Urinary bladder (tissue), 4 donors: ENCODE data around the gene PDLIM1. TPM values are rescaled to one million over a fixed set of nuclear protein-coding genes. Genes with fewer than 3 reads are reported as not detected.
A peak's percentile ranks its signal among the peaks of the same experiment; 100 is the strongest.

ENCODE experiments used
- DNase-seq: peaks from one replicate; pipeline ENCODE4 v3.0.0-alpha.2; 2015; ENCODE audit errors: extremely low spot score
- H3K27ac ChIP-seq: one replicate; pipeline ENCODE4 v1.5.1; 2013; ENCODE audit warnings: low read depth, mild to moderate bottlenecking, moderate library complexity
- H3K36me3 ChIP-seq: one replicate; pipeline ENCODE4 v1.6.1; 2013; ENCODE audit warnings: mild to moderate bottlenecking, moderate library complexity; ENCODE audit not compliant: insufficient read depth
- H3K4me1 ChIP-seq: one replicate; pipeline ENCODE4 v1.6.1; 2013; ENCODE audit warnings: mild to moderate bottlenecking, moderate library complexity; ENCODE audit not compliant: insufficient read depth
- H3K4me3 ChIP-seq: one replicate; pipeline ENCODE4 v1.5.1; 2013; ENCODE audit warnings: low read depth, low read length
- WGBS: extraction: QIAGEN DNeasy Blood & Tissue Kit; methylation state at CpG from one replicate; pipeline ENCODE4 v1.1.7; 2013; 5-methylcytosine and 5-hydroxymethylcytosine counted together
- polyA plus RNA-seq: library from polyadenylated mRNA; stranded (reverse); fragments of 200-250 nt; gene quantifications from one replicate; pipeline ENCODE4 v1.2.3, GENCODE V29; 2013
- total RNA-seq: library from RNA; depleted of rRNA; stranded (reverse); fragments of >200 nt; gene quantifications from one replicate; pipeline ENCODE4 v1.2.3, GENCODE V29; 2014
- donor health status: healthy with polysubstance abuse.
- donor health status: healthy.

The PDLIM1 gene
- total and polyA plus RNA-seq, 2 donors: 24.4 to 217 TPM

DNA sequence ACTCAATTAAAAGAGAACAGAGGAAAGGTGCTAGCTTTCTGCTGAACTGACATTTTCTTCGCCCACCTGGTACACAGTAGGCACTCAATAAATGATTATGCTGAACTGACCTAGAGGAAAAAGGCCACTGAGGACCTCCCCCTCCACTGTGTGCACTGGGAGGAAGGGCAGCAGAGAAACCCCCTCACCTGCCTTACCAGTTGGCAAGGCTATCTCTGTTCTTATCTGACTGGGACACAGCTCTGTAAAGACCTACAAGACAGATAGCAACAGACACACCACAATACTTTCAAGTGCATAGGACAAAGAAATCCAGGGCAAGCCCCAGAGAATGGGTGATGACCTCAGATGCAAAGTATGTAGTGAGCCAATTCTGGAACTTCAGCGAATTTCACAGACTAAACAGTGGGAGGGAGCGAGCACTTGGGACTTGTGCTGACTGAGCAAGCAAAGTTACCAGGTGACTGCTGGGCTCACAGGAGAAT lies 30.4 kb downstream of the PDLIM1 start:
- WGBS: 53% methylated on average over 3 of the region's 3 CpGs
- Histone ChIP-seq H3K4me1 (no peaks in the 10 kb centered on the region), H3K4me3 (no peak overlapping the region), H3K27ac (no peak overlapping the region), H3K36me3 (peaks cover 2% of the 10 kb centered on the region)
- no peak for DNase-seq

GRCh38 chr10:95257849-95258248 lies 33.0 kb downstream of the PDLIM1 start:
- no peak overlapping the region for H3K4me3 ChIP-seq
- no peaks in the 10 kb centered on the region for H3K4me1 ChIP-seq
- no peak overlapping the region for H3K27ac ChIP-seq
- no peak for DNase-seq
- 94% methylated on average over 7 of the region's 7 CpGs for WGBS
- H3K36me3 ChIP-seq: peaks cover 2% of the 10 kb centered on the region

DNA sequence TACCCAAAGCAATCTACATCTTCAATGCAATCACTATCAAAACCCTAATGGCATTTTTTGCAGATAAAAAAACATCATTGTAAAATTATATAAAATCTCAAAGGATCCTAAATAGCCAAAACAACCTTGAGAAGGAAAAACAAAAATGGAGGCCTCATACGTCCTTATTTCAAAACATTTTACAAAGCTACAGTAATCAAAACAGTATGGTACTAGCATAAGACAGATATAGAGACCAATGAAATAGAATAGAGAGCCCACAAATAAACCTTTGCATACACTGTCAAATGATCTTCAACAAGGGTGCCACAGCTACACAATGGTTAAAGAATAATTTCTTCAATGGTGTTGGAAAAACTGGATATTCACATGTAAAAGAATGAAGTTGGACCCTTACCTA lies 34.5 kb downstream of the PDLIM1 start:
- no peak overlapping the region for H3K27ac ChIP-seq
- no peak for DNase-seq
- H3K4me3 ChIP-seq: no peak overlapping the region
- WGBS: 94% methylated on average over 1 of the region's 1 CpG
- H3K36me3 ChIP-seq: peaks cover 2% of the 10 kb centered on the region
- no peaks in the 10 kb centered on the region for H3K4me1 ChIP-seq

GRCh38 chr10:95254629-95255028 lies 36.2 kb downstream of the PDLIM1 start:
- WGBS: 80% methylated on average over 3 of the region's 3 CpGs
- Histone ChIP-seq H3K36me3 (peaks cover 2% of the 10 kb centered on the region), H3K27ac (no peak overlapping the region), H3K4me1 (no peaks in the 10 kb centered on the region), H3K4me3 (no peak overlapping the region)
- no peak for DNase-seq

DNA sequence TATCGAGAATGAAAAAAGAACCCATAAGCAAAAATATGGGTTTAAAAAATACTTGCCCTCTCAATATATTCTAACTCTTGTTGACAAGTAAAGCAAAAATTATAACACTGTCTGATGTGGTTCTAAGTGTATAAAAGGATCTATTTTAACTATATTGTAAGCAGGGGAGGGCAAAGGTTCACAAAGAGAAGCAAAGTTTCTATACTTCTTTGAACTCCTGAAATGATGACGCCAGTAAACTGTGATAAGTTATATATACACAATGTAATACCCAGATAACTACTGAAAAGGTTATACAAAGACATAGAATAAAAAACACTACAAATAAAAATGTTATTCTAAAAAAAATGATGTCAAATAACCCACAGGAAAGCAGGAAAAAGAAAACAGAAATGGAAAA lies 37.1 kb downstream of the PDLIM1 start:
- Histone ChIP-seq H3K4me1 (no peaks in the 10 kb centered on the region), H3K27ac (no peak overlapping the region), H3K36me3 (peaks cover 2% of the 10 kb centered on the region), H3K4me3 (no peak overlapping the region)
- no peak for DNase-seq
- 88% methylated on average over 2 of the region's 2 CpGs for WGBS

DNA sequence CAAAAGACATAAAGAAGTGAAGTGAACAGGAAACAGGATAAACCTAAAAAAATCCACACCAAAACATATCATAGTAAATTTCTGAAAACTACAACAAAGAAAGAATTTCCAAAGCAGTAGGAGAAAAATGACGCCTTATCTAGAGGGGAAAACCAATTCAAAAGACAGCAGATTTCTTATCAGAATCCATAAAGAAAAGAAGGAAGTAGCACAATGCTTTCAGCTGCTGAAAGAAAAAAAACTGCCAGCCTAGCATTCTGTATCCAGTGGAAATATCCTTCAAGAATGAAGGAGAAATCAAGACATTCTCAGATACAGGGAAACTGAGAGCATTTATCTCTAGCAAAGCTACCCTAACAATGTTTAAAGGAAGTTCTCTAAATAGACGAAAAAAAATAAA lies 37.8 kb downstream of the PDLIM1 start:
- WGBS: 76% methylated on average over 2 of the region's 2 CpGs
- Histone ChIP-seq H3K4me1 (no peaks in the 10 kb centered on the region), H3K27ac (no peak overlapping the region), H3K36me3 (peaks cover 2% of the 10 kb centered on the region), H3K4me3 (no peak overlapping the region)
- no peak for DNase-seq

GRCh38 chr10:95250856-95251255 lies 39.9 kb downstream of the PDLIM1 start:
- no peak for DNase-seq
- H3K4me3 ChIP-seq: no peak overlapping the region
- no peaks in the 10 kb centered on the region for H3K36me3 ChIP-seq
- H3K4me1 ChIP-seq: peaks cover 1% of the 10 kb centered on the region
- WGBS: 83% methylated on average over 4 of the region's 4 CpGs
- no peak overlapping the region for H3K27ac ChIP-seq

GRCh38 chr10:95249467-95249866 lies 41.3 kb downstream of the PDLIM1 start:
- Histone ChIP-seq H3K4me1 (peaks cover 1% of the 10 kb centered on the region), H3K27ac (no peak overlapping the region), H3K4me3 (no peak overlapping the region), H3K36me3 (no peaks in the 10 kb centered on the region)
- DNase-seq: no peak
- WGBS: 84% methylated on average over 3 of the region's 3 CpGs

DNA sequence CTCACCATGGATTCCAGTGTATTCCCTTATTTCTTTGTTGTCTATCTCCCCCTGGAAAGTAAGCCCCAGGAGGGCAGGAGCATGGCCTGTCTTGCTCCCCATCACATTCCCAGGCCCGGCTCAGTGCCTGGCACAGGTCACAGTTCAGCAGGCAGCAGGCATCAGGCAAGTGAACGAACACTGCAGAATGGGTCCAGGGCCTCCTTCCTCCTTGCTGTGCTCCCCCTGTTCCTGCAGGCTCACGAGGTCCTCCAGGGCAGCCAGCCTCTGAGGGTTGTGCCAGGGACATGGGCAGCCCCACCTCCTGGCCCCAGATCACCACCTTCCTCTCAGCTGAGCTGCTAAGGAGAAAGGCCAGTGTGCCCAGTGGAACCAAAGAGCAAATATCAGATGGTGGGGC lies 41.8 kb downstream of the PDLIM1 start:
- no peaks in the 10 kb centered on the region for H3K36me3 ChIP-seq
- no peak overlapping the region for H3K27ac ChIP-seq
- no peak for DNase-seq
- 74% methylated on average over 3 of the region's 3 CpGs for WGBS
- no peak overlapping the region for H3K4me3 ChIP-seq
- H3K4me1 ChIP-seq: peaks cover 1% of the 10 kb centered on the region

- 91% methylated on average over 7 of the region's 7 CpGs for WGBS
- no peak overlapping the region for H3K27ac ChIP-seq
- no peak for DNase-seq
Measured at GRCh38 chr10:95247881-95248583, 42.8 kb downstream of the PDLIM1 start.

GRCh38 chr10:95247200-95247880 lies 43.5 kb downstream of the PDLIM1 start:
- DNase-seq: no peak
- H3K4me3 ChIP-seq: no peak overlapping the region
- 37% methylated on average over 6 of the region's 6 CpGs for WGBS
- peak overlapping the region; percentile 60 for H3K27ac ChIP-seq
- no peaks in the 10 kb centered on the region for H3K36me3 ChIP-seq
- H3K4me1 ChIP-seq: peaks cover 1% of the 10 kb centered on the region

More at GRCh38 chr10:95247881-95248583, 42.8 kb downstream of the PDLIM1 start:
- H3K4me3 ChIP-seq: no peak overlapping the region
- H3K36me3 ChIP-seq: no peaks in the 10 kb centered on the region
- H3K4me1 ChIP-seq: peaks cover 1% of the 10 kb centered on the region

- H3K4me3 ChIP-seq: no peak overlapping the region
- peaks cover 1% of the 10 kb centered on the region for H3K4me1 ChIP-seq
- no peak for DNase-seq
- no peaks in the 10 kb centered on the region for H3K36me3 ChIP-seq
- WGBS: 9% methylated on average over 1 of the region's 1 CpG
- H3K27ac ChIP-seq: no peak overlapping the region
Measured at GRCh38 chr10:95246582-95247051, 44.2 kb downstream of the PDLIM1 start.

- Histone ChIP-seq H3K27ac (no peak overlapping the region), H3K4me3 (no peak overlapping the region), H3K4me1 (peaks cover 1% of the 10 kb centered on the region), H3K36me3 (peaks cover 3% of the 10 kb centered on the region)
- DNase-seq: no peak
- 79% methylated on average over 6 of the region's 6 CpGs for whole genome bisulfite sequencing
Measured at GRCh38 chr10:95245425-95246055, 45.3 kb downstream of the PDLIM1 start.

- Histone ChIP-seq H3K4me3 (no peak overlapping the region), H3K36me3 (peaks cover 3% of the 10 kb centered on the region), H3K4me1 (peaks cover 1% of the 10 kb centered on the region), H3K27ac (no peak overlapping the region)
- DNase-seq: no peak
- 75% methylated on average over 2 of the region's 2 CpGs for WGBS
Measured at GRCh38 chr10:95244152-95244551, 46.7 kb downstream of the PDLIM1 start.
